Measurements from ENCODE around the gene RTF2.

The RTF2 gene

DNA sequence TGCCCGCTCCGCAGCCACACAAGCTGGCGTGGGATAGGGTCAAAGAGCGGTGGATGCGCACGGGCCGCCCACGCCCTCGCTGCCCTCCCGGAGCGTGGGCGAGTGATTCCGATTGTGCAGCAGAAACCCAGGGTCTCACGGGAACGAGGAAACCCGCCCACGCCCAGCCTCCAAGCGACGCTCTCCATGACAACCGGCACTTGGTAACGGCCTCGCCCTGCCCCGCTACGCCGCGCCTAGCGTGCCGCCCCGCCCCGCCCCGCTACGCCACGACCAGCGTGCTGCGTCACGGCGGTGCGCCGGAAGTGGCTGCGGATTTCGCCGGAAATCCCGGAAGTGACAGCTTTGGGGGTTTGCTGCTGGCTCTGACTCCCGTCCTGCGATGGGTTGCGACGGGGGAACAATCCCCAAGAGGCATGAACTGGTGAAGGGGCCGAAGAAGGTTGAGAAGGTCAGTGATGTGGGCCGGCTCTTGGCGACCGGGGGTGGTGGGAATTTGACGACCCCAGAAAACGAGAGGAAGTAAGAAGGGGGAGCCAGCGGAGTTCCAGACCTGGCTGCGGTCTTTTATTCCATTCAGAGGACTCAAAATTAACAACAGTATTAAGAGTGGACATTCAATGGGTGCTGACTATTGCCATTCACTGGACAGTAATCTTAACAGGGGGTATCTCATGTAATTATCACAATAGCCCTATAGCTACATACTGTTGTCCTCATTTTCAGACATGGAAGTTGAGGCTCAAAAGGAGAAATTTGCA, at the start of gene RTF2:
Gene RTF2, plus strand, starts transcription at position 312 of the 761 bp plus-strand sequence. Its CDS starts 71 bp downstream, at position 383.
- Mint-ChIP-seq H3K27ac (peak within 1 kb of the TSS; percentile 100), H3K36me3 (ENCODE audit: low read depth) (peaks cover 5% of the 10 kb centered on the region), H3K9me3 (no peaks in the 10 kb centered on the region), H3K27me3 (ENCODE audit: low read depth, poor library complexity) (peaks cover 21% of the 10 kb centered on the region), H3K4me1 (peaks cover 23% of the 10 kb centered on the region), H3K4me3 (peak within 1 kb of the TSS; percentile 100)
- peak; percentile 97 for DNase-seq
- no peak for TF ChIP-seq CTCF (IDR thresholded peaks at IDR 0.05)

DNA sequence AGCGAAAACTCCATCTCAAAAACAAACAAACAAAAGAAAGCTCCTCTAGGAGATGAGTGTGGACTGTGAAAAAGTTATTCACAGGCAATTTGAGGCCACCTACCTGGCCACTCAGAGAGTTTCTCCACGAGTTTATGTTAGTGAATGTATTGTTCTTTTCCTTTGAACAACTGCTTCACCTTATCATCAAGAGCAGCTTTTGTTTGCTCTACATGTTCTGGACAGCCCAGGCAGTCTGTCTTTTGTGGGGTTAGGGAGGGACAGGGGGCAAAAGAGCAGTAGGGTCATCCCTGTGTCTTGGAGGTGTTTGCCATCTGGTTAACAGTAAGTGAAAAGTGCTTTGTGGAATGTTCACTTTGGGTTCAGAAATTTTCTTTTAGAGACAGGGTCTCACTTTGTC, 48.4 kb upstream of the RTF2 start:
- DNase-seq = no peak
- H3K27me3 Mint-ChIP-seq (ENCODE audit: low read depth, poor library complexity) = peaks cover 11% of the 10 kb centered on the region
- H3K4me3 Mint-ChIP-seq = no peak overlapping the region
- H3K36me3 Mint-ChIP-seq (ENCODE audit: low read depth) = peaks cover 5% of the 10 kb centered on the region
- H3K9me3 Mint-ChIP-seq = no peaks in the 10 kb centered on the region
- peaks cover 16% of the 10 kb centered on the region for H3K4me1 Mint-ChIP-seq
- no peak overlapping the region for H3K27ac Mint-ChIP-seq
- TF ChIP-seq CTCF (IDR thresholded peaks at IDR 0.05) = no peak

DNA sequence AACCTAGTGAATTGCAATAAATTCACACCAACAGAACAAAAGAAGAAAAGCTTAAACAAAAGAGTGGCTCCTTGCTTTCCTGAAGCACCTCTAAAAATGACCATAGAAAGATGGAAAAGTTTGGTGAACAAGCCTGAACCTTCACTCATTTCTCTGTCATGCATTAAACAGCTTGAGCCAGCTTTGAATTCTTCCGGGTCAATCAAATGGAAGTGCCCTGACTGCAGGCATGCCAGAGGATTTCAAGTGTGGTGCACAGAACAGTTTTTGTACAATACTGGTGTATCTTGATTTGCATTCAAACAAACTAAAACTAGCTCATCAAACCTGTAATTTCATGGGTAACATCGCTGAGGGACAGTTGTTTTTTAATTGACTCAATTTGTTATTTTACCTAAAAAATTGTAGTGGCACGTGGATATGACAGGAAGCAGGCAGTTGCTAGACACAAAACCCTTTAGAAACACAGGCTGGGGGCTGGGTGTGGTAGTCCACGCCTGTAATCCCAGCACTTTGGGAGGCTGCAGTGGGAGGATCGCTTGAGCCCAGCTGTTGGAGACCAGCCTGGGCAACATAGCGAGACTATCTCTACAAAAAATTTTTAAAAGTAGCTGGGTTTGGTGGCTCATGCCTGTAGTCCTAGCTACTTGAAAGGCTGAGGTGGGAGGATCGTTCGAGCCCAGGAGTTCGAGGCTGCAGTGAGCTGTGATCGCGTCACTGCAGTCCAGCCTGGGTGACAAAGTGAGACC, 47.3 kb upstream of the RTF2 start:
- peaks cover 16% of the 10 kb centered on the region for H3K4me1 Mint-ChIP-seq
- DNase-seq = no peak
- peaks cover 11% of the 10 kb centered on the region for H3K27me3 Mint-ChIP-seq (ENCODE audit: low read depth, poor library complexity)
- no peaks in the 10 kb centered on the region for H3K9me3 Mint-ChIP-seq
- no peak overlapping the region for H3K4me3 Mint-ChIP-seq
- TF ChIP-seq CTCF (IDR thresholded peaks at IDR 0.05) = no peak
- no peak overlapping the region for H3K27ac Mint-ChIP-seq
- peaks cover 5% of the 10 kb centered on the region for H3K36me3 Mint-ChIP-seq (ENCODE audit: low read depth)

DNA sequence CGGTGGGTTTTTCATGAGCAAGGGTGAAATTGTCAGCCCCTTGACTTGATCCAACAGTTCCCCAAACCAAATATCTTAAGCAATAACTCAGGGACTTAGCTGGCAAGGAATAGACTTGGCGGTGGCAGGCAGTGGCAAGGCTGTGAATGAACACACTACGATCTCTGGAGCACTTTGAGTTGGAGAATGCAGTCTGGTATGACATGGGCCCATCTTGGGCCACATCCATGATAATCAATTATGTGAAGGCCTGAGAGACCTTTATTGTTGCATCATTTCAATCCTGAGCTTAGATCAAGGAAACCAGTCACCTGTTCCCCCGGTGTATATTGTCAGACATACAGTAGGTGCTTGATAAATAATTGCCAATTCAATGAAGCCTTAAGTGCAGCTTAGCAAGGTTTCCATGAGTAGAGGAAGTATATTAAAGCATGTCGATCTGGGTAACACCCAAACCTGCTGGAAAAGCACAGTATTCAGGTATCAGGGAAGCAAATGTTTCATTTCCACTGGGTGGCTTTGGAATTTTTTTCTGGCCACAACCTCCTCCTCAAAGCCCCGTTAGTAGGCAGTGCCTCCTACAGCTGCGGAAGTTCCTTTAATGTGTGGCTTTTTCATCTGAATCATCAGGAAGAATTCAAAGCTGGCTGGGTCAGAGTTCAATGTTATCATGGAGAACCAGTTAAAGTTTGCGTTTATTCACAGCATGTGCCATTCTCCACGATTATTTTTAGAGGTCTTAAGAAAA, 46.2 kb upstream of the RTF2 start:
- H3K36me3 Mint-ChIP-seq (ENCODE audit: low read depth) = peaks cover 2% of the 10 kb centered on the region
- H3K27ac Mint-ChIP-seq = no peak overlapping the region
- no peak for TF ChIP-seq CTCF (IDR thresholded peaks at IDR 0.05)
- no peaks in the 10 kb centered on the region for H3K9me3 Mint-ChIP-seq
- H3K27me3 Mint-ChIP-seq (ENCODE audit: low read depth, poor library complexity) = peaks cover 16% of the 10 kb centered on the region
- no peak overlapping the region for H3K4me3 Mint-ChIP-seq
- H3K4me1 Mint-ChIP-seq = peaks cover 16% of the 10 kb centered on the region
- no peak for DNase-seq

GRCh38 chr20:56422824-56423189, 45.6 kb upstream of the RTF2 start:
- Mint-ChIP-seq H3K27me3 (ENCODE audit: low read depth, poor library complexity) (peaks cover 18% of the 10 kb centered on the region), H3K4me3 (no peak overlapping the region), H3K36me3 (ENCODE audit: low read depth) (no peaks in the 10 kb centered on the region), H3K9me3 (no peaks in the 10 kb centered on the region), H3K4me1 (peaks cover 16% of the 10 kb centered on the region), H3K27ac (no peak overlapping the region)
- TF ChIP-seq CTCF (IDR thresholded peaks at IDR 0.05) = no peak
- DNase-seq = no peak

All from nephron progenitor cell (in vitro differentiated cells).